OCI-LY1 (cell line): ENCODE results near the gene SLAMF9.

Source experiments
- H2AFZ ChIP-seq: fragments of 200-600 bp; sonication (generic), shearing (Covaris generic); 2 replicates; pipeline ENCODE4 v1.6.0; 2014; ENCODE audit warnings: antibody characterized with exemption, mild to moderate bottlenecking, low read length
- H3F3A ChIP-seq: fragments of 200-600 bp; sonication (generic), shearing (Covaris generic); 2 replicates; pipeline ENCODE4 v1.6.0; 2014; ENCODE audit warnings: mild to moderate bottlenecking, antibody characterized with exemption, low read length, moderate library complexity; ENCODE audit not compliant: insufficient read depth
- H3K27ac ChIP-seq: fragments of 200-600 bp; sonication (generic); 2 replicates; pipeline ENCODE4 v1.5.1; 2014; ENCODE audit warnings: low read length, mixed run types, mild to moderate bottlenecking, low read depth; ENCODE audit not compliant: poor library complexity, severe bottlenecking
- H3K27me3 ChIP-seq: fragments of 200-600 bp; sonication (generic); 2 replicates; pipeline ENCODE4 v1.6.0; 2014; ENCODE audit warnings: antibody characterized with exemption, mild to moderate bottlenecking, low read length, moderate library complexity; ENCODE audit not compliant: insufficient read depth
- H3K36me3 ChIP-seq: fragments of 200-600 bp; sonication (generic); 2 replicates; pipeline ENCODE4 v1.6.1; 2014; ENCODE audit warnings: mild to moderate bottlenecking, antibody characterized with exemption, low read length, moderate library complexity, mixed read lengths; ENCODE audit not compliant: insufficient read depth
- H3K4me1 ChIP-seq: fragments of 200-600 bp; sonication (generic); 2 replicates; pipeline ENCODE4 v1.5.1; 2014; ENCODE audit warnings: mild to moderate bottlenecking, low read length, moderate library complexity; ENCODE audit not compliant: insufficient read depth, severe bottlenecking
- H3K4me2 ChIP-seq: fragments of 200-600 bp; sonication (generic), shearing (Covaris generic); 2 replicates; pipeline ENCODE4 v1.6.1; 2014; ENCODE audit warnings: low read length
- H3K4me3 ChIP-seq: fragments of 200-600 bp; sonication (generic); 2 replicates; pipeline ENCODE4 v1.5.1; 2014; ENCODE audit warnings: low read length, low read depth, mild to moderate bottlenecking, mixed read lengths; ENCODE audit not compliant: poor library complexity, severe bottlenecking
- H3K79me2 ChIP-seq: fragments of 200-600 bp; shearing (Covaris generic); 2 replicates; pipeline ENCODE4 v1.6.1; 2016; ENCODE audit warnings: mixed run types, low read length, mixed read lengths; ENCODE audit not compliant: insufficient read depth
- H3K9ac ChIP-seq: fragments of 200-600 bp; sonication (generic), shearing (Covaris generic); 2 replicates; pipeline ENCODE4 v1.6.1; 2014; ENCODE audit warnings: mild to moderate bottlenecking, low read length, mixed read lengths
- H3K9me2 ChIP-seq: fragments of 200-600 bp; sonication (generic), shearing (Covaris generic); 2 replicates; pipeline ENCODE4 v1.6.1; 2014; ENCODE audit warnings: low read depth, mild to moderate bottlenecking, low read length, mixed read lengths
- H3K9me3 ChIP-seq: fragments of 200-600 bp; shearing (Covaris generic); 2 replicates; pipeline ENCODE4 v1.6.1; 2014; ENCODE audit warnings: low read length, mixed read lengths
- H4K20me1 ChIP-seq: fragments of 200-600 bp; sonication (generic), shearing (Covaris generic); 2 replicates; pipeline ENCODE4 v1.6.0; 2016; ENCODE audit warnings: mild to moderate bottlenecking, low read length; ENCODE audit not compliant: insufficient read depth
- CTCF ChIP-seq: fragments of 200-600 bp; sonication (generic), shearing (Covaris generic); IDR thresholded peaks from 2 replicates; pipeline ENCODE4 v1.5.1; 2017; ENCODE audit warnings: mild to moderate bottlenecking, antibody characterized with exemption, low read length, moderate library complexity, mixed read lengths
- EZH2 ChIP-seq: fragments of 200-600 bp; sonication (generic), shearing (Covaris generic); IDR thresholded peaks from 2 replicates; pipeline ENCODE4 v1.8.0; 2017; ENCODE audit warnings: borderline replicate concordance, mixed run types, mild to moderate bottlenecking, antibody characterized with exemption, low read length, moderate library complexity, mixed read lengths

SLAMF9 gene

GRCh38 chr1:159930216-159930615 is 23.8 kb downstream of the SLAMF9 start:
- H3K36me3 ChIP-seq = no peaks in the 10 kb centered on the region

GRCh38 chr1:159929155-159930051 is 24.6 kb downstream of the SLAMF9 start:
- Histone ChIP-seq H3K4me1 (peaks cover 14% of the 10 kb centered on the region), H2AFZ (no peak overlapping the region), H3F3A (no peaks in the 10 kb centered on the region), H3K4me3 (no peak overlapping the region), H3K9me2 (no peaks in the 10 kb centered on the region), H3K9me3 (no peaks in the 10 kb centered on the region), H3K36me3 (no peaks in the 10 kb centered on the region), H3K27ac (no peak overlapping the region), H4K20me1 (no peaks in the 10 kb centered on the region), H3K9ac (no peak overlapping the region), H3K79me2 (no peaks in the 10 kb centered on the region), H3K4me2 (peak overlapping the region; percentile 26; the same call in 1 of the 2 replicates), H3K27me3 (peaks cover 4% of the 10 kb centered on the region; the same call in 1 of the 2 replicates)
- TF ChIP-seq CTCF (no peak), EZH2 (no peak)

More at GRCh38 chr1:159930216-159930615, 23.8 kb downstream of the SLAMF9 start:
- Histone ChIP-seq H3K9ac (no peak overlapping the region), H2AFZ (no peak overlapping the region), H3F3A (no peaks in the 10 kb centered on the region), H3K27me3 (peaks cover 7% of the 10 kb centered on the region; the same call in 1 of the 2 replicates), H3K27ac (no peak overlapping the region), H3K4me1 (peaks cover 7% of the 10 kb centered on the region), H3K4me2 (no peak overlapping the region), H3K4me3 (no peak overlapping the region), H3K9me3 (no peaks in the 10 kb centered on the region), H3K79me2 (no peaks in the 10 kb centered on the region), H4K20me1 (no peaks in the 10 kb centered on the region), H3K9me2 (no peaks in the 10 kb centered on the region)
- no peak for TF ChIP-seq CTCF

GRCh38 chr1:159928491-159929050 is 25.5 kb downstream of the SLAMF9 start:
- no peaks in the 10 kb centered on the region for H3K36me3 ChIP-seq
- H4K20me1 ChIP-seq = no peaks in the 10 kb centered on the region
- no peaks in the 10 kb centered on the region for H3K9me2 ChIP-seq
- H3K4me1 ChIP-seq = peaks cover 23% of the 10 kb centered on the region
- H3K79me2 ChIP-seq = no peaks in the 10 kb centered on the region
- TF ChIP-seq CTCF (no peak), EZH2 (no peak)
- H3K9ac ChIP-seq = no peak overlapping the region
- H3K4me2 ChIP-seq = no peak overlapping the region
- H3K9me3 ChIP-seq = no peaks in the 10 kb centered on the region
- H3K27me3 ChIP-seq = peaks cover 4% of the 10 kb centered on the region; the same call in 1 of the 2 replicates
- no peak overlapping the region for H3K27ac ChIP-seq
- H3K4me3 ChIP-seq = no peak overlapping the region
- H3F3A ChIP-seq = no peaks in the 10 kb centered on the region
- no peak overlapping the region for H2AFZ ChIP-seq
